Glutamatergic neuron (in vitro differentiated cells): Measurements from ENCODE around the gene DDX24. TPM values are rescaled to one million over a fixed set of nuclear protein-coding genes. Genes with fewer than 3 reads are reported as not detected.

Source experiments
- DNase-seq: peaks from one replicate; pipeline ENCODE4 v3.0.0; 2022
- H3K27ac Mint-ChIP-seq: one replicate; pipeline ENCODE4 v1.8.0; 2020; ENCODE audit warnings: mild to moderate bottlenecking, mixed read lengths, inconsistent platforms; ENCODE audit not compliant: unreplicated experiment
- H3K27me3 Mint-ChIP-seq: one replicate; pipeline ENCODE4 v1.8.0; 2020; ENCODE audit warnings: mild to moderate bottlenecking, moderate library complexity, mixed read lengths, inconsistent platforms; ENCODE audit not compliant: unreplicated experiment
- H3K36me3 Mint-ChIP-seq: one replicate; pipeline ENCODE4 v1.8.0; 2020; ENCODE audit warnings: mild to moderate bottlenecking, mixed read lengths, inconsistent platforms; ENCODE audit not compliant: unreplicated experiment
- H3K4me1 Mint-ChIP-seq: one replicate; pipeline ENCODE4 v1.8.0; 2020; ENCODE audit warnings: mild to moderate bottlenecking, low read depth, mixed read lengths, inconsistent platforms; ENCODE audit not compliant: unreplicated experiment
- H3K4me3 Mint-ChIP-seq: one replicate; pipeline ENCODE4 v1.8.0; 2020; ENCODE audit warnings: mild to moderate bottlenecking, mixed read lengths, inconsistent platforms; ENCODE audit not compliant: unreplicated experiment
- H3K9me3 Mint-ChIP-seq: one replicate; pipeline ENCODE4 v1.8.0; 2020; ENCODE audit warnings: mild to moderate bottlenecking, moderate library complexity, mixed read lengths, inconsistent platforms; ENCODE audit not compliant: unreplicated experiment
- total RNA-seq: library from RNA; stranded (reverse); fragmentation: NEBNext Ultra II Directional; extraction: Animal tissue kit (Norgen Biotek cat#: 25700); gene quantifications from one replicate; pipeline ENCODE4 v1.2.1, GENCODE V29; 2021; ENCODE audit not compliant: unreplicated experiment
- TF ChIP-seq, protein P1 (sequence below): fragments of 200-600 bp; sonication (generic); IDR thresholded peaks from one replicate; pipeline ENCODE4 v1.5.0; 2021; ENCODE audit not compliant: partially characterized antibody, unreplicated experiment

Gene DDX24
- total RNA-seq, 1 donor from 2014 or later, result 257 TPM

DNA sequence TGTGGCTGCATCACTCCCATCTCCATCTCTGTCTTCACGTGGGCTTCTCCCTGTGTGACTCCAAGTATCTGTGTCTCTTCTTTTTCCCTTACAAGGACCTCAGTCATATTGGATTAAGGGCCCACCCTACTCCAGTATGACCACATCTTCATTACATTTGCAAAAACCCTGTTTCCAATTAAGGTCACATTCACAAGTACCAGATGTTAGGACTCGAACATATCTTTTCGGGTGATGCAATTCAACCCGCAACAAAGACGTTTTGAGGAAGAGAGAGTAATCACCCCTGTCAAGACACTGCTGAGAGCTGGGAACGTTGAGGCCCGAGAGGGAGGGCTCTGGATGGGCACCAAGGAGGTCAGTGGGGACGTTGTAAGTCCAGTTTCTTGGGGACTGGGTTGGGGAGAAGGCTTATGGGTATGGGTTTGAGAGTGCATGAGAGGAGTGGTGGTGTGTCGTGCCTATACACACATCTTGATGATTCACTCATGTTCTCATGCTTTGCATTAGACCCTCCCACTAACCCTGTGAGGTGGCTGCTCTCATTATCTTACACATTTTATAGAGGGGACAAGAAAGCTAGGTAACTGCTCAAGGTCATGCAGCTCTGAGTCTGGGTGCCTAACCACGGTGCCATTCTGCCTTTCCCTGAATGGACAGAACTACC is 17.5 kb upstream of the DDX24 start:
- Mint-ChIP-seq H3K27me3 (no peaks in the 10 kb centered on the region), H3K9me3 (peaks cover 2% of the 10 kb centered on the region), H3K27ac (no peak overlapping the region), H3K4me1 (no peaks in the 10 kb centered on the region), H3K4me3 (no peak overlapping the region), H3K36me3 (peaks cover 11% of the 10 kb centered on the region)
- DNase-seq, result no peak
- TF ChIP-seq, protein P1, sequence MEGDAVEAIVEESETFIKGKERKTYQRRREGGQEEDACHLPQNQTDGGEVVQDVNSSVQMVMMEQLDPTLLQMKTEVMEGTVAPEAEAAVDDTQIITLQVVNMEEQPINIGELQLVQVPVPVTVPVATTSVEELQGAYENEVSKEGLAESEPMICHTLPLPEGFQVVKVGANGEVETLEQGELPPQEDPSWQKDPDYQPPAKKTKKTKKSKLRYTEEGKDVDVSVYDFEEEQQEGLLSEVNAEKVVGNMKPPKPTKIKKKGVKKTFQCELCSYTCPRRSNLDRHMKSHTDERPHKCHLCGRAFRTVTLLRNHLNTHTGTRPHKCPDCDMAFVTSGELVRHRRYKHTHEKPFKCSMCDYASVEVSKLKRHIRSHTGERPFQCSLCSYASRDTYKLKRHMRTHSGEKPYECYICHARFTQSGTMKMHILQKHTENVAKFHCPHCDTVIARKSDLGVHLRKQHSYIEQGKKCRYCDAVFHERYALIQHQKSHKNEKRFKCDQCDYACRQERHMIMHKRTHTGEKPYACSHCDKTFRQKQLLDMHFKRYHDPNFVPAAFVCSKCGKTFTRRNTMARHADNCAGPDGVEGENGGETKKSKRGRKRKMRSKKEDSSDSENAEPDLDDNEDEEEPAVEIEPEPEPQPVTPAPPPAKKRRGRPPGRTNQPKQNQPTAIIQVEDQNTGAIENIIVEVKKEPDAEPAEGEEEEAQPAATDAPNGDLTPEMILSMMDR, result no peak

- DNase-seq, result no peak
- no peaks in the 10 kb centered on the region for H3K4me1 Mint-ChIP-seq
- no peak overlapping the region for H3K4me3 Mint-ChIP-seq
- peaks cover 11% of the 10 kb centered on the region for H3K36me3 Mint-ChIP-seq
- H3K27ac Mint-ChIP-seq, result no peak overlapping the region
- no peaks in the 10 kb centered on the region for H3K27me3 Mint-ChIP-seq
- H3K9me3 Mint-ChIP-seq, result peaks cover 2% of the 10 kb centered on the region
- TF ChIP-seq, protein P1, result no peak
Observed at GRCh38 chr14:94097091-94097490, 16.1 kb upstream of the DDX24 start.

GRCh38 chr14:94093418-94093817 is 12.4 kb upstream of the DDX24 start:
- DNase-seq, result no peak
- H3K4me1 Mint-ChIP-seq, result no peaks in the 10 kb centered on the region

DNA sequence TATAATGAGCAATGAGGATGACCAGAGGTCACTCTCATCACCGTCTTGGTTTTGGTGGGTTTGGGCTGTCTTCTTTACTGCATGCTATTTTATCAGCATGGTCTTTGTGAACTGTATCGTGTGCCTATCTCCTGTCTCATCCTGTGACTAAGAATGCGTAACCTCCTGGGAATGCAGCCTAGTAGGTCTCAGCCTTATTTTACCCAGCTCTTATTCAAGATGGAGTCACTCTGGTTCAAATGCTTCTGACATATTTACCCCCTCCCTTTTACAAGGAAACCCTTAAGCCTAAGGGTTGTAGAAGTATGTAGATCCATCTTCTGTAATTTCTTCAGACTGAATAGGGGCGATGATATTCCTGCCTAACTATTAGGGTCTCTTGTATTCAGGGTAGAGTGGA is 8.5 kb upstream of the DDX24 start:
- Mint-ChIP-seq H3K27me3 (no peaks in the 10 kb centered on the region), H3K9me3 (peaks cover 2% of the 10 kb centered on the region), H3K4me3 (no peak overlapping the region), H3K36me3 (peaks cover 5% of the 10 kb centered on the region), H3K4me1 (no peaks in the 10 kb centered on the region), H3K27ac (no peak overlapping the region)
- DNase-seq, result no peak
- TF ChIP-seq, protein P1, result no peak

More at GRCh38 chr14:94093418-94093817, 12.4 kb upstream of the DDX24 start:
- Mint-ChIP-seq H3K9me3 (peaks cover 2% of the 10 kb centered on the region), H3K27me3 (no peaks in the 10 kb centered on the region), H3K36me3 (peaks cover 10% of the 10 kb centered on the region), H3K27ac (peak overlapping the region; percentile 26), H3K4me3 (no peak overlapping the region)
- TF ChIP-seq, protein P1, result no peak

- Mint-ChIP-seq H3K36me3 (peaks cover 5% of the 10 kb centered on the region), H3K4me3 (no peak overlapping the region), H3K4me1 (no peaks in the 10 kb centered on the region), H3K27me3 (no peaks in the 10 kb centered on the region), H3K9me3 (no peaks in the 10 kb centered on the region), H3K27ac (no peak overlapping the region)
- no peak for DNase-seq
- TF ChIP-seq, protein P1, result no peak
Observed at GRCh38 chr14:94088516-94088915, 7.5 kb upstream of the DDX24 start.
